OCI-M2 (cell line): ENCODE data around the gene LEKR1.
"Not testable (repeated sequence)": the region's sequence is repeated elsewhere in the genome, so short reads cannot be mapped to it uniquely, and the experiment has no call there.

Source experiments
- DNase-seq: peaks from one replicate; lab custom pipeline; 2025; ENCODE audit not compliant: unreplicated experiment; lab: John Stamatoyannopoulos, UW

The LEKR1 gene

GRCh38 chr3:156826144-156826895 is at the start of gene LEKR1:
Gene LEKR1 (plus strand): TSS chr3:156826353. CDS start chr3:156829330, 2,977 bp downstream.
- peak; percentile 54 for DNase-seq

GRCh38 chr3:156776871-156777270 is 49.3 kb upstream of the LEKR1 start:
- no peak for DNase-seq

- no peak for DNase-seq
Measured at GRCh38 chr3:156781310-156782230, 44.6 kb upstream of the LEKR1 start.

GRCh38 chr3:156782319-156782718 is 43.8 kb upstream of the LEKR1 start:
- no peak for DNase-seq

- DNase-seq, result no peak
Measured at GRCh38 chr3:156782921-156783320, 43.2 kb upstream of the LEKR1 start.

GRCh38 chr3:156787001-156787400 is 39.2 kb upstream of the LEKR1 start:
- DNase-seq, result no peak

- DNase-seq, result no peak
Measured at GRCh38 chr3:156787926-156788663, 38.1 kb upstream of the LEKR1 start.

- no peak for DNase-seq
Measured at GRCh38 chr3:156788846-156789245, 37.3 kb upstream of the LEKR1 start.

GRCh38 chr3:156790156-156790555 is 36.0 kb upstream of the LEKR1 start:
- DNase-seq, result no peak

- DNase-seq, result no peak
Measured at GRCh38 chr3:156792114-156792513, 34.0 kb upstream of the LEKR1 start.

- DNase-seq, result no peak
Measured at GRCh38 chr3:156792536-156792935, 33.6 kb upstream of the LEKR1 start.

- no peak for DNase-seq
Measured at GRCh38 chr3:156792945-156793344, 33.2 kb upstream of the LEKR1 start.

- no peak for DNase-seq
Measured at GRCh38 chr3:156793400-156793799, 32.8 kb upstream of the LEKR1 start.

- no peak for DNase-seq
Measured at GRCh38 chr3:156793851-156794250, 32.3 kb upstream of the LEKR1 start.

GRCh38 chr3:156795890-156796481 is 30.2 kb upstream of the LEKR1 start:
- DNase-seq, result no peak

- no peak for DNase-seq
Measured at GRCh38 chr3:156797368-156797767, 28.8 kb upstream of the LEKR1 start.

GRCh38 chr3:156800287-156800686 is 25.9 kb upstream of the LEKR1 start:
- not testable (repeated sequence) for DNase-seq

GRCh38 chr3:156801746-156802145 is 24.4 kb upstream of the LEKR1 start:
- no peak for DNase-seq

- no peak for DNase-seq
Measured at GRCh38 chr3:156802821-156803606, 23.1 kb upstream of the LEKR1 start.
